ENCODE data around the gene PIP4K2C. TPM values are rescaled to one million over a fixed set of nuclear protein-coding genes. Genes with fewer than 3 reads are reported as not detected.
"Not testable (repeated sequence)": the region's sequence is repeated elsewhere in the genome, so short reads cannot be mapped to it uniquely, and the experiment has no call there.

Gene PIP4K2C
- total and polyA plus RNA-seq, 4 experiments from 2014 or later: 30.4 to 45.0 (median 34.2) TPM

- peaks cover 1 to 12% of the 10 kb centered on the region in 2 donors for H3K27me3 Mint-ChIP-seq
- ChIA-PET CTCF (ENCODE audit: partially characterized antibody) (no interaction called here), POLR2A (ENCODE audit: partially characterized antibody) (no interaction called here)
- Histone ChIP-seq H3K4me1 (ENCODE audit: insufficient read depth, low read length) (no peaks in the 10 kb centered on the region), H3K27ac (ENCODE audit: low read depth, low read length) (no peak overlapping the region), H3K9me3 (ENCODE audit: control insufficient read depth in 1 of 2, low read length in 2 of 2) (no peaks in the 10 kb centered on the region), H3K36me3 (ENCODE audit: insufficient read depth, low read length) (no peaks in the 10 kb centered on the region), H3K4me3 (ENCODE audit: low read length in 2 of 2) (no peak overlapping the region), H3K27me3 (ENCODE audit: insufficient read depth, low read length) (no peaks in the 10 kb centered on the region)
- intact Hi-C loops (cut with micrococcal nuclease): no loop called here
- H3K4me1 Mint-ChIP-seq: no peaks in the 10 kb centered on the region
- no peak overlapping the region for H3K27ac Mint-ChIP-seq
- H3K4me3 Mint-ChIP-seq: no peak overlapping the region
- H3K36me3 Mint-ChIP-seq: no peaks in the 10 kb centered on the region
- H3K9me3 Mint-ChIP-seq: no peaks in the 10 kb centered on the region
- no peak for DNase-seq
Observed at GRCh38 chr12:57560516-57560915, 30.5 kb upstream of the PIP4K2C start.

- H3K36me3 ChIP-seq (ENCODE audit: insufficient read depth, low read length); H3K27ac ChIP-seq (ENCODE audit: low read depth, low read length); H3K9me3 ChIP-seq (ENCODE audit: control insufficient read depth in 1 of 2, low read length in 2 of 2); H3K4me1 ChIP-seq (ENCODE audit: insufficient read depth, low read length); H3K27ac Mint-ChIP-seq; H3K9me3 Mint-ChIP-seq; H3K36me3 Mint-ChIP-seq; H3K27me3 ChIP-seq (ENCODE audit: insufficient read depth, low read length); intact Hi-C loops (cut with micrococcal nuclease); DNase-seq; H3K4me3 ChIP-seq (ENCODE audit: low read length in 2 of 2); H3K4me3 Mint-ChIP-seq; CTCF ChIA-PET (ENCODE audit: partially characterized antibody); POLR2A ChIA-PET (ENCODE audit: partially characterized antibody); H3K4me1 Mint-ChIP-seq: not testable (repeated sequence)
- peaks cover 1 to 12% of the 10 kb centered on the region in 2 donors for H3K27me3 Mint-ChIP-seq
Observed at GRCh38 chr12:57561117-57561516, 29.9 kb upstream of the PIP4K2C start.

GRCh38 chr12:57563358-57563757, 27.6 kb upstream of the PIP4K2C start:
- Histone ChIP-seq H3K4me1 (ENCODE audit: insufficient read depth, low read length) (no peaks in the 10 kb centered on the region), H3K4me3 (ENCODE audit: low read length in 2 of 2) (no peak overlapping the region), H3K27me3 (ENCODE audit: insufficient read depth, low read length) (no peaks in the 10 kb centered on the region), H3K9me3 (ENCODE audit: control insufficient read depth in 1 of 2, low read length in 2 of 2) (no peaks in the 10 kb centered on the region), H3K36me3 (ENCODE audit: insufficient read depth, low read length) (no peaks in the 10 kb centered on the region), H3K27ac (ENCODE audit: low read depth, low read length) (no peak overlapping the region)
- no peak for DNase-seq
- no peak overlapping the region for H3K27ac Mint-ChIP-seq
- POLR2A ChIA-PET (ENCODE audit: partially characterized antibody): no interaction called here
- no peaks in the 10 kb centered on the region for H3K4me1 Mint-ChIP-seq
- intact Hi-C loops (cut with micrococcal nuclease): no loop called here
- CTCF ChIA-PET (ENCODE audit: partially characterized antibody): interaction anchor here (0.7 to 1.4 kb wide), 2 partner anchors 19 to 64 kb away, joined by 3 read pairs; no protein-coding TSS in a partner anchor
- no peaks in the 10 kb centered on the region for H3K36me3 Mint-ChIP-seq
- H3K4me3 Mint-ChIP-seq: no peak overlapping the region
- H3K27me3 Mint-ChIP-seq: peaks cover 1 to 12% of the 10 kb centered on the region in 2 donors
- no peaks in the 10 kb centered on the region for H3K9me3 Mint-ChIP-seq

GRCh38 chr12:57564178-57564740, 26.7 kb upstream of the PIP4K2C start:
- no peaks in the 10 kb centered on the region for H3K9me3 ChIP-seq (ENCODE audit: control insufficient read depth in 1 of 2, low read length in 2 of 2)
- Mint-ChIP-seq H3K36me3 (no peaks in the 10 kb centered on the region), H3K27ac (peak overlapping the region in 1 of 7 donors; percentile 43), H3K4me3 (no peak overlapping the region), H3K9me3 (no peaks in the 10 kb centered on the region), H3K27me3 (peaks cover 1 to 19% of the 10 kb centered on the region in 2 donors), H3K4me1 (no peaks in the 10 kb centered on the region)
- H3K4me1 ChIP-seq (ENCODE audit: insufficient read depth, low read length): no peaks in the 10 kb centered on the region
- POLR2A ChIA-PET (ENCODE audit: partially characterized antibody): no interaction called here
- H3K27ac ChIP-seq (ENCODE audit: low read depth, low read length): no peak overlapping the region
- CTCF ChIA-PET (ENCODE audit: partially characterized antibody): no interaction called here
- no peaks in the 10 kb centered on the region for H3K27me3 ChIP-seq (ENCODE audit: insufficient read depth, low read length)
- no peak for DNase-seq
- intact Hi-C loops (cut with micrococcal nuclease): no loop called here
- no peak overlapping the region for H3K4me3 ChIP-seq (ENCODE audit: low read length in 2 of 2)
- no peaks in the 10 kb centered on the region for H3K36me3 ChIP-seq (ENCODE audit: insufficient read depth, low read length)

- Histone ChIP-seq H3K9me3 (ENCODE audit: control insufficient read depth in 1 of 2, low read length in 2 of 2) (no peaks in the 10 kb centered on the region), H3K4me3 (ENCODE audit: low read length in 2 of 2) (no peak overlapping the region), H3K36me3 (ENCODE audit: insufficient read depth, low read length) (no peaks in the 10 kb centered on the region), H3K4me1 (ENCODE audit: insufficient read depth, low read length) (no peaks in the 10 kb centered on the region), H3K27me3 (ENCODE audit: insufficient read depth, low read length) (no peaks in the 10 kb centered on the region), H3K27ac (ENCODE audit: low read depth, low read length) (no peak overlapping the region)
- no peak for DNase-seq
- no peaks in the 10 kb centered on the region for H3K4me1 Mint-ChIP-seq
- POLR2A ChIA-PET (ENCODE audit: partially characterized antibody): no interaction called here
- intact Hi-C loops (cut with micrococcal nuclease): no loop called here
- CTCF ChIA-PET (ENCODE audit: partially characterized antibody): no interaction called here
- no peaks in the 10 kb centered on the region for H3K9me3 Mint-ChIP-seq
- no peak overlapping the region for H3K4me3 Mint-ChIP-seq
- H3K36me3 Mint-ChIP-seq: peaks cover 0 to 3% of the 10 kb centered on the region in 2 donors
- H3K27me3 Mint-ChIP-seq: peaks cover 1 to 13% of the 10 kb centered on the region in 2 donors
- no peak overlapping the region for H3K27ac Mint-ChIP-seq
Observed at GRCh38 chr12:57568838-57569237, 22.2 kb upstream of the PIP4K2C start.

GRCh38 chr12:57569858-57570257, 21.1 kb upstream of the PIP4K2C start:
- CTCF ChIA-PET (ENCODE audit: partially characterized antibody): no interaction called here
- Histone ChIP-seq H3K27me3 (ENCODE audit: insufficient read depth, low read length) (no peaks in the 10 kb centered on the region), H3K4me1 (ENCODE audit: insufficient read depth, low read length) (no peaks in the 10 kb centered on the region), H3K9me3 (ENCODE audit: control insufficient read depth in 1 of 2, low read length in 2 of 2) (no peaks in the 10 kb centered on the region), H3K36me3 (ENCODE audit: insufficient read depth, low read length) (no peaks in the 10 kb centered on the region), H3K27ac (ENCODE audit: low read depth, low read length) (no peak overlapping the region), H3K4me3 (ENCODE audit: low read length in 2 of 2) (no peak overlapping the region)
- peaks cover 0 to 3% of the 10 kb centered on the region in 2 donors for H3K36me3 Mint-ChIP-seq
- POLR2A ChIA-PET (ENCODE audit: partially characterized antibody): no interaction called here
- H3K27ac Mint-ChIP-seq: no peak overlapping the region
- intact Hi-C loops (cut with micrococcal nuclease): no loop called here
- H3K4me1 Mint-ChIP-seq: no peaks in the 10 kb centered on the region
- no peak overlapping the region for H3K4me3 Mint-ChIP-seq
- H3K9me3 Mint-ChIP-seq: no peaks in the 10 kb centered on the region
- no peak for DNase-seq
- H3K27me3 Mint-ChIP-seq: peaks cover under 1 to 9% of the 10 kb centered on the region in 2 donors

- H3K9me3 Mint-ChIP-seq; DNase-seq; H3K27me3 ChIP-seq (ENCODE audit: insufficient read depth, low read length); H3K36me3 Mint-ChIP-seq; H3K27ac Mint-ChIP-seq; H3K4me3 Mint-ChIP-seq; H3K36me3 ChIP-seq (ENCODE audit: insufficient read depth, low read length); H3K9me3 ChIP-seq (ENCODE audit: control insufficient read depth in 1 of 2, low read length in 2 of 2); H3K4me3 ChIP-seq (ENCODE audit: low read length in 2 of 2); H3K27ac ChIP-seq (ENCODE audit: low read depth, low read length); intact Hi-C loops (cut with micrococcal nuclease); H3K27me3 Mint-ChIP-seq; H3K4me1 ChIP-seq (ENCODE audit: insufficient read depth, low read length); POLR2A ChIA-PET (ENCODE audit: partially characterized antibody); H3K4me1 Mint-ChIP-seq: not testable (repeated sequence)
- CTCF ChIA-PET (ENCODE audit: partially characterized antibody): interaction anchor here (1.0 to 2.1 kb wide), 4 partner anchors 13 to 112 kb away, joined by 3 to 11 read pairs (median 6); partner anchors contain the start of genes B4GALNT1 and GLI1
Observed at GRCh38 chr12:57570438-57570837, 20.6 kb upstream of the PIP4K2C start.

Measured in CD4-positive, alpha-beta memory T cell (primary cell).